ENCODE results near the gene TMEM132D. TPM values are rescaled to one million over a fixed set of nuclear protein-coding genes. Genes with fewer than 3 reads are reported as not detected.

The TMEM132D gene
- total and polyA plus RNA-seq, 2 donors: 0.32 TPM; not detected in 1

GRCh38 chr12:129530517-129530916, 373.3 kb downstream of the TMEM132D start:
- Histone ChIP-seq H3K27ac (ENCODE audit: low read depth) (no peak overlapping the region), H3K4me1 (ENCODE audit: insufficient read depth) (no peaks in the 10 kb centered on the region)
- 68% methylated on average over 6 of the region's 6 CpGs for WGBS

DNA sequence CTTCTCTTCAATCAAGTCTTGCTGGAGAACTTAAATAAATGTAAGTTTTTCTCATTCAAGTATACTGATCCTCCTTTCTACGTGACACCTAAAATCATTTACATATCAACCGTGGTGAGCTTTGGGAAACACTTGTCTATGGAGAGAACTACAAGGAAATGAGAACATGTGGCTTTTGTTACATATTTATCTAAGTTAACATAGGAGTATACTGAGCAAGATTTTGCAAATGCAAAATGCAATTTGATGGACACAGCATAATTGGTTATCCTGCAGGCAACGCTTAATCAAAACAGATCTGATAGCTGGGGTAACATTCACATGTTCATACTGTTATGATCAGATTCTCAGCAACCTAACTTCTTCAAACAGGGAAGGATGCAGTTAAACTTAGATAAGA, 376.3 kb downstream of the TMEM132D start:
- 61% methylated on average over 3 of the region's 3 CpGs for WGBS
- no peak for DNase-seq (ENCODE audit: extremely low spot score)

More at GRCh38 chr12:129530517-129530916, 373.3 kb downstream of the TMEM132D start:
- H3K36me3 ChIP-seq (ENCODE audit: insufficient read depth): no peaks in the 10 kb centered on the region
- no peak overlapping the region for H3K4me3 ChIP-seq (ENCODE audit: low read depth, low read length)
- no peak for DNase-seq (ENCODE audit: extremely low spot score)

GRCh38 chr12:129523621-129524020, 380.2 kb downstream of the TMEM132D start:
- DNase-seq (ENCODE audit: extremely low spot score): no peak
- no peaks in the 10 kb centered on the region for H3K4me1 ChIP-seq (ENCODE audit: insufficient read depth)
- H3K4me3 ChIP-seq (ENCODE audit: low read depth, low read length): no peak overlapping the region
- H3K36me3 ChIP-seq (ENCODE audit: insufficient read depth): no peaks in the 10 kb centered on the region
- 64% methylated on average over 2 of the region's 2 CpGs for WGBS
- no peak overlapping the region for H3K27ac ChIP-seq (ENCODE audit: low read depth)

More for the DNA sequence above, 376.3 kb downstream of the TMEM132D start:
- Histone ChIP-seq H3K4me3 (ENCODE audit: low read depth, low read length) (no peak overlapping the region), H3K27ac (ENCODE audit: low read depth) (no peak overlapping the region), H3K4me1 (ENCODE audit: insufficient read depth) (no peaks in the 10 kb centered on the region), H3K36me3 (ENCODE audit: insufficient read depth) (no peaks in the 10 kb centered on the region)

GRCh38 chr12:129520739-129521138, 383.1 kb downstream of the TMEM132D start:
- H3K4me3 ChIP-seq (ENCODE audit: low read depth, low read length): no peak overlapping the region
- WGBS: 74% methylated on average over 1 of the region's 1 CpG
- H3K4me1 ChIP-seq (ENCODE audit: insufficient read depth): no peaks in the 10 kb centered on the region
- H3K36me3 ChIP-seq (ENCODE audit: insufficient read depth): no peaks in the 10 kb centered on the region
- H3K27ac ChIP-seq (ENCODE audit: low read depth): no peak overlapping the region
- no peak for DNase-seq (ENCODE audit: extremely low spot score)

GRCh38 chr12:129503802-129504201, 400.0 kb downstream of the TMEM132D start:
- Histone ChIP-seq H3K4me1 (ENCODE audit: insufficient read depth) (no peaks in the 10 kb centered on the region), H3K27ac (ENCODE audit: low read depth) (no peak overlapping the region), H3K4me3 (ENCODE audit: low read depth, low read length) (no peak overlapping the region), H3K36me3 (ENCODE audit: insufficient read depth) (no peaks in the 10 kb centered on the region)
- DNase-seq (ENCODE audit: extremely low spot score): no peak
- WGBS: 95% methylated on average over 1 of the region's 1 CpG

GRCh38 chr12:129496226-129496625, 407.6 kb downstream of the TMEM132D start:
- no peak for DNase-seq (ENCODE audit: extremely low spot score)
- 51% methylated on average over 6 of the region's 6 CpGs for WGBS
- Histone ChIP-seq H3K36me3 (ENCODE audit: insufficient read depth) (no peaks in the 10 kb centered on the region), H3K4me3 (ENCODE audit: low read depth, low read length) (no peak overlapping the region), H3K4me1 (ENCODE audit: insufficient read depth) (no peaks in the 10 kb centered on the region), H3K27ac (ENCODE audit: low read depth) (no peak overlapping the region)

DNA sequence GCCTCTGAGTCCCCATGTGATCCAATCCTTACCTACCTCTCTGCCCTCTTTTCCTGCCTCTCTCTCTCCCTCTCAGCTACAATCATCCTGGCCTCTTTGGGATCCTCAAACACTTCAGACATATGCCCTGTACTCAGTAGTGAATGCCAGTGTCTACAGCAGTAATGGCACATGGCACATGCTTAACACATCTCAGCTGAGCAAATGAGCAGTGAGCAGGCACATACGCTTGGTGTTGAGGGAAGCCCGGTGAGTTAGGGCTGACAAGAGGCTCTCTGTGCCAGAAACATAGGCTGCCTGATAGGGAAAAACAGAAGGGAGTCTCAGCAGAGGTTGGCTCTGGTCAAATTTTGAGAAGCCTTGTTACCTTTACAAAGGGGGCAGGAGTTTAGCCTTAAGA, 409.1 kb downstream of the TMEM132D start:
- Histone ChIP-seq H3K4me3 (ENCODE audit: low read depth, low read length) (no peak overlapping the region), H3K4me1 (ENCODE audit: insufficient read depth) (no peaks in the 10 kb centered on the region), H3K36me3 (ENCODE audit: insufficient read depth) (no peaks in the 10 kb centered on the region), H3K27ac (ENCODE audit: low read depth) (no peak overlapping the region)
- no peak for DNase-seq (ENCODE audit: extremely low spot score)
- 68% methylated on average over 2 of the region's 2 CpGs for WGBS

DNA sequence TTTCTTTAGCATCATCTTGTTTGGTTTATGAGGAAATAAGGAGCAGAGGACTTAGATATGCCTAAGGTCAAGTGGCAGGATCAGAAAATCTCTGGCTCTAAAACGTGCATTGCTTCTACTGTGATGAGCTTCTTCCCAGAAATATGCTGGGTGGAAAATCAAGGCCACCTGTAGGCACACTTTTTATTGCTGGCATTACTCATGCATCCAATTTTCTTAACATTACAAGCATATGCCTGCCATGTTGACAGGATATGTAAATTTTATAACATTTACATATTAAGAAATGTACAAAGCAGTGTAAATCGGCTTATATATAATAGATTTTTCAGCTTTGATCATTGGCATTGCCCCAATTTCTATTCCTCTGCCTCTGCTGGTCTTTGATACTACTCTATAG, 409.6 kb downstream of the TMEM132D start:
- no peaks in the 10 kb centered on the region for H3K36me3 ChIP-seq (ENCODE audit: insufficient read depth)
- no peak overlapping the region for H3K27ac ChIP-seq (ENCODE audit: low read depth)
- no peaks in the 10 kb centered on the region for H3K4me1 ChIP-seq (ENCODE audit: insufficient read depth)
- DNase-seq (ENCODE audit: extremely low spot score): no peak
- WGBS: 51% methylated on average over 2 of the region's 2 CpGs
- H3K4me3 ChIP-seq (ENCODE audit: low read depth, low read length): no peak overlapping the region

- no peak overlapping the region for H3K4me3 ChIP-seq (ENCODE audit: low read depth, low read length)
- WGBS: 88% methylated on average over 1 of the region's 1 CpG
These were observed 414.6 kb downstream of the TMEM132D start for GRCh38 chr12:129489100-129489676.

GRCh38 chr12:129486931-129487330, 416.9 kb downstream of the TMEM132D start:
- H3K27ac ChIP-seq (ENCODE audit: low read depth): no peak overlapping the region
- H3K4me3 ChIP-seq (ENCODE audit: low read depth, low read length): no peak overlapping the region
- no peaks in the 10 kb centered on the region for H3K4me1 ChIP-seq (ENCODE audit: insufficient read depth)
- DNase-seq (ENCODE audit: extremely low spot score): no peak
- WGBS: 82% methylated on average over 8 of the region's 8 CpGs
- H3K36me3 ChIP-seq (ENCODE audit: insufficient read depth): no peaks in the 10 kb centered on the region

More at GRCh38 chr12:129489100-129489676, 414.6 kb downstream of the TMEM132D start:
- Histone ChIP-seq H3K36me3 (ENCODE audit: insufficient read depth) (no peaks in the 10 kb centered on the region), H3K4me1 (ENCODE audit: insufficient read depth) (no peaks in the 10 kb centered on the region), H3K27ac (ENCODE audit: low read depth) (no peak overlapping the region)
- no peak for DNase-seq (ENCODE audit: extremely low spot score)

GRCh38 chr12:129483111-129483893, 420.5 kb downstream of the TMEM132D start:
- whole genome bisulfite sequencing: 73% methylated on average over 16 of the region's 16 CpGs
- no peak overlapping the region for H3K27ac ChIP-seq (ENCODE audit: low read depth)
- no peaks in the 10 kb centered on the region for H3K4me1 ChIP-seq (ENCODE audit: insufficient read depth)

DNA sequence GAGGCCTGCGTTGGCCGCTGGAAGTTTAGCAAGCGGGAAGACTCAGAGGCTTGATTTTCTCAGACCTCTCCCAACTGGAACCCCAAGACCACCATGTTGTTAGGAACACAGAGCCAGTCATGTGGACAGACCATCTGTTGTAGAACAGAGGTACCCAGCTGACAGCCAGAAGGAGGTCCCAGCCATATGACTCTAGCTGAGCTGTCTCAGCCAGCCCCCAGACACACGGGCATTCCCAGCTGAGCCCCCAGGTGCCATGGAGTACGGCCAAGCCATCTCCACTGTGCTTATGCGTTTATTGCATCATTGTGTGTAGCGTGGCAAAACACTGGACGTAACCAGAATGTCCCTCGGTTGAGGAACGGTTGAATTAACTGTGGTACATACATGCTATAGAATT, 421.9 kb downstream of the TMEM132D start:
- Histone ChIP-seq H3K4me3 (ENCODE audit: low read depth, low read length) (no peak overlapping the region), H3K4me1 (ENCODE audit: insufficient read depth) (no peaks in the 10 kb centered on the region), H3K36me3 (ENCODE audit: insufficient read depth) (no peaks in the 10 kb centered on the region), H3K27ac (ENCODE audit: low read depth) (no peak overlapping the region)
- WGBS: 86% methylated on average over 10 of the region's 10 CpGs
- DNase-seq (ENCODE audit: extremely low spot score): no peak

More at GRCh38 chr12:129483111-129483893, 420.5 kb downstream of the TMEM132D start:
- Histone ChIP-seq H3K36me3 (ENCODE audit: insufficient read depth) (no peaks in the 10 kb centered on the region), H3K4me3 (ENCODE audit: low read depth, low read length) (no peak overlapping the region)
- no peak for DNase-seq (ENCODE audit: extremely low spot score)

DNA sequence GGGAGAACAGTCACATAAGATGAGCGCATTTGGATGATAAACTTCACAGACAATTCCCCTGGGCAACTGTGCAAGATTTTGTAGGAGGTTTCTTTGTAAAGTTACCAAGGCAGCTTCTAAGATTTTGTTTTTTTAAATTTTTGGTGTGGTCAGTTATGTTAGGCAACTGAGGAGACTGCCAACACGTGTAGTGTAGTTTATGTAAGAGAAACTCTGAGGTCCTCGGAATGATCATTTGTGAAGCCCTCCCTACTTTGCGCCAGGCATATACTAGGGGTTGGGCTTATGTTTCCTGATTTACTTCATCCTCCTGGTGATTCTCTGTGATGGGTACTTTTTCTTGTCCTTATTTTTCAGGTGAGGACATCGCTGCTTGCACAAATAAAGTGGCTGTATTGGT, 433.6 kb downstream of the TMEM132D start:
- WGBS: 62% methylated on average over 5 of the region's 5 CpGs
- Histone ChIP-seq H3K4me3 (ENCODE audit: low read depth, low read length) (no peak overlapping the region), H3K27ac (ENCODE audit: low read depth) (no peak overlapping the region), H3K4me1 (ENCODE audit: insufficient read depth) (no peaks in the 10 kb centered on the region), H3K36me3 (ENCODE audit: insufficient read depth) (no peaks in the 10 kb centered on the region)
- no peak for DNase-seq (ENCODE audit: extremely low spot score)

DNA sequence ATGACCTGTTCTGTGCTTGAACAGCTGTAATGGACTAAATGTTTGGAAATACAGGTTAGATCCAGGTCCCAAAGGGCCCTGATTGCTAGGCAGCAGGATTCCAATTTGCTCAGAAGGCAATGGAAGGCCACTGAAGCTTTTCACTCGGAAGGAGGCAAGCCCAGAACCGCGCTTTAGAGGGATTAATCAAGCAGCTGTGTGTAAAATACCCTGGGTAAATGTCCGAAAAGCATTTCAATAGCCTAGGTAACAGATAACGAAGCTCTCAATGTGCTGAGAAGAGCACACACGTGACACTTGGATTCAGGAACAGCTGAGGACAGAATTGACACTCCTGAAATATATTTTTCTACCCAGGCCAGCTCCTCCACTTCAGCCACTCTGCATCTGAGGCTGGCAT, 436.1 kb downstream of the TMEM132D start:
- no peak overlapping the region for H3K4me3 ChIP-seq (ENCODE audit: low read depth, low read length)
- no peak overlapping the region for H3K27ac ChIP-seq (ENCODE audit: low read depth)
- no peaks in the 10 kb centered on the region for H3K4me1 ChIP-seq (ENCODE audit: insufficient read depth)
- no peaks in the 10 kb centered on the region for H3K36me3 ChIP-seq (ENCODE audit: insufficient read depth)
- 79% methylated on average over 6 of the region's 6 CpGs for WGBS
- DNase-seq (ENCODE audit: extremely low spot score): no peak

Data from urinary bladder (tissue), 4 donors.